Activated T-helper 17 cell treated with anti-CD3 and anti-CD28 coated beads, Interleukin-2, amount 50 U/mL, for 72 hours (primary cell): ENCODE measurements around the gene FRYL. TPM values are rescaled to one million over a fixed set of nuclear protein-coding genes. Genes with fewer than 3 reads are reported as not detected.

Source experiments
- ATAC-seq: fragments of 150-1000 bp; cut with Tn5 transposase; replicated peaks from 2 replicates; pipeline ENCODE4 v1.10.0; 2021; ENCODE audit warnings: mild to moderate bottlenecking, moderate library complexity
- H3K27ac Mint-ChIP-seq: one replicate; pipeline ENCODE4 v1.8.0; 2022; ENCODE audit warnings: mixed read lengths
- H3K27me3 Mint-ChIP-seq: one replicate; pipeline ENCODE4 v1.8.0; 2022; ENCODE audit warnings: mixed read lengths
- H3K36me3 Mint-ChIP-seq: one replicate; pipeline ENCODE4 v1.8.0; 2022; ENCODE audit warnings: low read depth, mild to moderate bottlenecking, mixed read lengths
- H3K4me1 Mint-ChIP-seq: one replicate; pipeline ENCODE4 v1.8.0; 2022; ENCODE audit warnings: mixed read lengths
- H3K4me3 Mint-ChIP-seq: one replicate; pipeline ENCODE4 v1.8.0; 2022; ENCODE audit warnings: mild to moderate bottlenecking, mixed read lengths
- H3K9me3 Mint-ChIP-seq: one replicate; pipeline ENCODE4 v1.8.0; 2022; ENCODE audit warnings: mixed read lengths
- total RNA-seq, 2 donors: library from RNA; stranded (reverse); gene quantifications; one replicate each; pipeline ENCODE4 v1.2.3, GENCODE V29; 2022

Gene FRYL
- total RNA-seq, 2 donors from 2014 or later: 75.0 to 83.1 TPM

DNA sequence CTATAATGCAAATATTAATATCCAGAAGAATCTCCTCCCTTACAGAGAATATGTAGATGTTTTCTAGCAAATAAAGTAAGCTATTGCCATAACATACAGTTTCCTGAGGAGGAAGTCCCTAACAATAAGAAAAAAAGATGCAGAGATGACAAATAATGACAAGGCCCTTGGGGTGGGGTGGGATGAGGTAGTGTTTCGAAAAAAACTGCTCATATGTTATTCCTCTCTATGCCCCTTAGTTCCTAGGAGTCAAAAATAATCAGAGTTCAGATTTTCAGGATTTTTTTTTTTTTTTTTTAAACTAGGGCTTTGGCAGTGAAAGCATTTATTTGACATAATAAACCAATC is 191.0 kb downstream of the FRYL start:
- H3K27ac Mint-ChIP-seq: no peak overlapping the region
- peaks cover 12% of the 10 kb centered on the region for H3K4me1 Mint-ChIP-seq
- H3K4me3 Mint-ChIP-seq: no peak overlapping the region
- no peak for ATAC-seq
- no peaks in the 10 kb centered on the region for H3K27me3 Mint-ChIP-seq
- H3K9me3 Mint-ChIP-seq: no peaks in the 10 kb centered on the region
- peaks cover 87% of the 10 kb centered on the region for H3K36me3 Mint-ChIP-seq

DNA sequence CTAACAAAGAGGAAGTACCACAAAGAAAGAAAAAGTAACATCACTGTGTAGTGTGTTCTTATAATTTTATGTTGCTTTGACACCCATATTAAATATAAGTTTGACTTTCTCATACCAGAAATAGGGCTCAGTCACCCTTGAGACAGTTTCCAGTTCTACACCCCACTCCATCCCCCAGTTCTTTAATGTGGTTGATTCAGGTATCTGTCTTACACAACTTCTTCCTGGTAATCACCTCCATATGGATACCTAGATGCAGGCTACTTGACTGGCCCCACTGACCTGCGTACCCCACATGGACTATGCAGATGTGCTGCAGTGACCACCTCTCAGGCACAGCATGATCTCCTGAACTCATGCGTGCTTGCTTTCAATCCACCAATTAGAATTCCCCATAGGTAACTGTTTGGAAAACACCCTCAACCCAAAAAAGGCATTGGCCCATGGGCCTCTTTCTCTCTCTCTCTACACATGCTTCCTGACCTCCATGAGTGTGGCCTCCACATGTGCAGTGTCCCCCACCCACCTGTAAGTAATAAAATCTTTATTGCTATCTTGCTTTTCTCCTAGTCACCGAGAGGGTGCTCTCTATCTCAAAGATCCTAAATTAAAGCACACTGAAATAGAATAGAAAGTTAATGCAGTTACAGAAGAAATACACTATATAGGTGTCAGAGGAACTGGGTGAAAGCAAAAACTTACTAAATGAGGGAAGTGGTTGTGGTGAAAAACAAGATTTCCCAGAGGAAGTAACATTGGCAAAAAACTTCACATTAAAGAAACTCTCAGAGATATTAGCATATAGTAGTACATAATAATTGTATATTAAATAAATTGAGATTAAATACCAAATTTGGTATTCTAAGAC is 191.6 kb downstream of the FRYL start:
- ATAC-seq: no peak
- no peaks in the 10 kb centered on the region for H3K27me3 Mint-ChIP-seq
- peaks cover 90% of the 10 kb centered on the region for H3K36me3 Mint-ChIP-seq
- H3K9me3 Mint-ChIP-seq: no peaks in the 10 kb centered on the region
- H3K4me3 Mint-ChIP-seq: no peak overlapping the region
- H3K4me1 Mint-ChIP-seq: peaks cover 12% of the 10 kb centered on the region
- H3K27ac Mint-ChIP-seq: peak overlapping the region; percentile 34

DNA sequence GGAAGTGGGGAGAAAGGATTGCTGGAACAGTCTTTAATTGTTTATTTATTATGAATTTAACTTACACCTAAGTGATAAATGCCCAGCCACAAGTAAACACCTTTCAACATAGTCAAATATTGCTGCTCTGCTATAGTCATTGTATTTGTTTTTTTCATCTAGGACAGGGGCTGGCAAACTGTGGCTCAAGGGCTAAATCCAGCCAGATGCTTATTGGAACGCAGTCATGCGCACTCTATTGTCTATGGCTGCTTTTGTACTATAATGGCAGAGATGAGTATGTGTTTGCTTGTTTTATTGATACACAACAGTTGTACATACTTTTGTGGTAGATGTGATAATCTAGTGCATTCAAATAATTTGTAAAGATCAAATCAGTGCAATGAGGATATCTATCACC is 194.7 kb downstream of the FRYL start:
- Mint-ChIP-seq H3K4me1 (peaks cover 7% of the 10 kb centered on the region), H3K36me3 (peaks cover 91% of the 10 kb centered on the region), H3K9me3 (no peaks in the 10 kb centered on the region), H3K4me3 (no peak overlapping the region), H3K27ac (peak overlapping the region; percentile 25), H3K27me3 (no peaks in the 10 kb centered on the region)
- no peak for ATAC-seq

DNA sequence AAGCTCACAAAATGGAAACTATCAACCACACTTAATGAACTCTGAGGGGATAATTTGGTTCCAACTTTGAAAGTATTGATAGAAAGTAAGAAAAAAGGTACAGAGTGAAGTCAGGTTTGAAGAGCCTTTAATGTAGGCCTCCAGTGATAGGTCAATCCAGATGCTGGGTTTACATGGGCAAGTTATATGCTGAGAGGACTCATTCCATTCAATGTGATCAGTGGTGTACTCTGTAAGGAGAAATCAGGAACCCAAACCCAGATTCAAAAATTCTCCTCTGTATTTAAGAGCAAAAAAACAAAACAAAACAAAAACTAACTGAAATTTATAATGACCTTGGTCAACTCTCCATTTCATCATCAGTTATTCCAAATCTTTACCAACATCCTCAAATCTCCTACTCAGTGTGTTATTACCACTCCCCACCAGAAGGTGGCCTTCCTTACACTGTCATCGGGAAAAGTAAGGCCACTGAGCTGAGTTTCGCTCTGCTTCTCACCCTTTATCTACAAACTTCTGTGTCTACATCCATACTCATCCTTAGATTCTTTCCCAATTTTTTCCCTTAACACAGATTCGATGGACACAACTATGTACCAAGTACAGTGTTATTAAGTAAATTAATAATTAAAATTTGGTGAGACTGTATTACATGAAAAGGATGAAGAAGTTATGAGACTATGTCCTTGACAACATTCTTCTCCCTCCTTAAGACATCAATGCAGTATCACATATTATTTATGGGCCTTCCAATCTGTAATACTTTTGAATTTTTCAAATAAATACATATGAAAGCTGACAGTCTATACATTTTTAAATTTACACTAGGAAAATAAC is 201.7 kb downstream of the FRYL start:
- H3K4me1 Mint-ChIP-seq: no peaks in the 10 kb centered on the region
- H3K36me3 Mint-ChIP-seq: peaks cover 83% of the 10 kb centered on the region
- H3K4me3 Mint-ChIP-seq: no peak overlapping the region
- H3K9me3 Mint-ChIP-seq: no peaks in the 10 kb centered on the region
- peak; percentile 75 for ATAC-seq
- no peaks in the 10 kb centered on the region for H3K27me3 Mint-ChIP-seq
- H3K27ac Mint-ChIP-seq: no peak overlapping the region

GRCh38 chr4:48575964-48576363 is 204.1 kb downstream of the FRYL start:
- H3K27me3 Mint-ChIP-seq: no peaks in the 10 kb centered on the region
- H3K4me3 Mint-ChIP-seq: no peak overlapping the region

GRCh38 chr4:48571471-48571870 is 208.6 kb downstream of the FRYL start:
- no peak overlapping the region for H3K27ac Mint-ChIP-seq

More at GRCh38 chr4:48575964-48576363, 204.1 kb downstream of the FRYL start:
- no peak for ATAC-seq
- no peaks in the 10 kb centered on the region for H3K9me3 Mint-ChIP-seq
- peaks cover 83% of the 10 kb centered on the region for H3K36me3 Mint-ChIP-seq
- H3K27ac Mint-ChIP-seq: no peak overlapping the region
- H3K4me1 Mint-ChIP-seq: no peaks in the 10 kb centered on the region

GRCh38 chr4:48570646-48571220 is 209.3 kb downstream of the FRYL start:
- peak; percentile 62 for ATAC-seq
- Mint-ChIP-seq H3K4me1 (no peaks in the 10 kb centered on the region), H3K27ac (no peak overlapping the region), H3K9me3 (no peaks in the 10 kb centered on the region), H3K4me3 (no peak overlapping the region), H3K36me3 (peaks cover 94% of the 10 kb centered on the region), H3K27me3 (no peaks in the 10 kb centered on the region)

More at GRCh38 chr4:48571471-48571870, 208.6 kb downstream of the FRYL start:
- H3K4me3 Mint-ChIP-seq: no peak overlapping the region
- no peaks in the 10 kb centered on the region for H3K9me3 Mint-ChIP-seq
- no peak for ATAC-seq
- peaks cover 94% of the 10 kb centered on the region for H3K36me3 Mint-ChIP-seq
- no peaks in the 10 kb centered on the region for H3K4me1 Mint-ChIP-seq
- H3K27me3 Mint-ChIP-seq: no peaks in the 10 kb centered on the region

DNA sequence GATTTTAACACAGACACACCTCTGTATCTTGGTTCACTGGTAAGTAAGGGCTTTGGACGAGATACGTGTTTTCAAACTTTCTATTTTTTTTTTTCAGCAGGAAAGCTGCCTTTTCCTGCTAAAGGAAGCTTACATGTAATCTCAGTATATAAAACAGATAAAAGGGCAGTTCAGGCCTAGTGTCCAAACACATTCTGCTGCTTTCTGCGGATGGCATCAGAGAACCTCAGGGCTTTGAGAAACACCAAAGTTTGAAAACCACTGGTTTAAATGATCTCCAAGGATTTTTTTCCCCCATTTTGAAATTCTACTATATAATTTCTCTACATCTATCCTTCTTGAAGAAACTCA is 214.1 kb downstream of the FRYL start:
- H3K27me3 Mint-ChIP-seq: no peaks in the 10 kb centered on the region
- no peak for ATAC-seq
- peaks cover 94% of the 10 kb centered on the region for H3K36me3 Mint-ChIP-seq
- peaks cover 5% of the 10 kb centered on the region for H3K4me1 Mint-ChIP-seq
- no peak overlapping the region for H3K4me3 Mint-ChIP-seq
- no peaks in the 10 kb centered on the region for H3K9me3 Mint-ChIP-seq
- H3K27ac Mint-ChIP-seq: no peak overlapping the region

DNA sequence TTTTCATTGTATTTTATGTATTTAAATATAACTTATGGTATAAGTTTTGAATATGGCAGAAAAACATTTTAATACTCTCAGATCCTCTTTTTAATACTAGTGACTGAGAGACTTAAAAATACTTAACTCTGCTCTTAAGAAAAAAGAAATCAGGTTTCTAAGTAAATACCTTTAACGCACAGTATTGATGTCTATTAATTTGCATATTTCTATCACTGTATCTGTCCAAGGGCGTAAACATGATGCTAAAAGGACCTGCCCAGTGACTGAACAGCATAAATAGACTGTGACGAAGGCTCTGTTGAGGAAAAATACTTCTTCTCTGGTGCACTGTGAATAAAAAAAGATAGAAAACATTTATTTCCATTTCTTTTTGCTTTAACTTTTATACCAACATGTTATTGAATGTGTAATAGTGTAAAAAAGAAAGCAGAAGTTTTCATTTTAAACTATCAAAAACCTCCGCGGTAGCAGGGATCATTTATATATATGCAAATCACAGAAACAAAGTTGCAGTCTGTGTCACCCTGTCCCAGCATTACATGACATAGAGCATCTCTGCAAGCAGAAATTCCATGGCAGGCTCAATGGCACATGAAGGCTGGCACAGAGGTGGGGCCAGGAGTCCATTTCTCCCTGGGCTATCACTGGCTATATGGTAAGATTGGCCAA is 214.6 kb downstream of the FRYL start:
- no peak for ATAC-seq
- peaks cover 5% of the 10 kb centered on the region for H3K4me1 Mint-ChIP-seq
- no peaks in the 10 kb centered on the region for H3K27me3 Mint-ChIP-seq
- no peak overlapping the region for H3K27ac Mint-ChIP-seq
- no peak overlapping the region for H3K4me3 Mint-ChIP-seq
- H3K36me3 Mint-ChIP-seq: peaks cover 94% of the 10 kb centered on the region
- H3K9me3 Mint-ChIP-seq: no peaks in the 10 kb centered on the region

GRCh38 chr4:48564151-48564550 is 215.9 kb downstream of the FRYL start:
- Mint-ChIP-seq H3K4me1 (peaks cover 5% of the 10 kb centered on the region), H3K27me3 (no peaks in the 10 kb centered on the region), H3K36me3 (peaks cover 95% of the 10 kb centered on the region), H3K27ac (peak overlapping the region; percentile 5), H3K4me3 (no peak overlapping the region), H3K9me3 (peaks cover under 1% of the 10 kb centered on the region)
- no peak for ATAC-seq

DNA sequence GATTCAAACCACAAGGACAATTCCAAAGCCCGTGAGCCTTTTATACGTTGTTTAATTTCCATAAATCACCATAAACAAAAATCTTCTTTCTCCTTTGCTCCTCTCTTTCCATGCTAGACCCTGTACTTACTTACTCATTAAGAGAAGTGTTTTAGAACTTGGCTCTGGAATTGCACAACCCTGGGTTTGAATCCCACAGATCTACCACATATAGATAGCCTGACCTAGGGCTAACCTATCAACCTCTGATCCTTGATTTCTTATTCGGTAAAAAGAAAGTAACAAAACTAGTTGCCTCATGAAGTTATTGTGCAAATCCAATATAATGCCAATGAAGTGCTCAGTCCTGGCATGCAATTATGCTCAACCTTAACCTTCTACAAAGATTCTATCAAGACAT is 221.3 kb downstream of the FRYL start:
- H3K36me3 Mint-ChIP-seq: peaks cover 97% of the 10 kb centered on the region
- peaks cover 4% of the 10 kb centered on the region for H3K9me3 Mint-ChIP-seq
- H3K4me1 Mint-ChIP-seq: peaks cover 4% of the 10 kb centered on the region
- no peak overlapping the region for H3K27ac Mint-ChIP-seq
- ATAC-seq: no peak
- H3K27me3 Mint-ChIP-seq: no peaks in the 10 kb centered on the region
- no peak overlapping the region for H3K4me3 Mint-ChIP-seq

- no peaks in the 10 kb centered on the region for H3K27me3 Mint-ChIP-seq
- no peak for ATAC-seq
- peaks cover 4% of the 10 kb centered on the region for H3K4me1 Mint-ChIP-seq
- H3K36me3 Mint-ChIP-seq: peaks cover 97% of the 10 kb centered on the region
- no peak overlapping the region for H3K27ac Mint-ChIP-seq
- peaks cover 4% of the 10 kb centered on the region for H3K9me3 Mint-ChIP-seq
- no peak overlapping the region for H3K4me3 Mint-ChIP-seq
Observed at GRCh38 chr4:48558026-48558425, 222.1 kb downstream of the FRYL start.

- Mint-ChIP-seq H3K27me3 (no peaks in the 10 kb centered on the region), H3K4me3 (no peak overlapping the region), H3K36me3 (peaks cover 95% of the 10 kb centered on the region), H3K27ac (no peak overlapping the region), H3K9me3 (peaks cover 4% of the 10 kb centered on the region), H3K4me1 (peaks cover 4% of the 10 kb centered on the region)
- ATAC-seq: peak; percentile 23
Observed at GRCh38 chr4:48557478-48557877, 222.6 kb downstream of the FRYL start.

DNA sequence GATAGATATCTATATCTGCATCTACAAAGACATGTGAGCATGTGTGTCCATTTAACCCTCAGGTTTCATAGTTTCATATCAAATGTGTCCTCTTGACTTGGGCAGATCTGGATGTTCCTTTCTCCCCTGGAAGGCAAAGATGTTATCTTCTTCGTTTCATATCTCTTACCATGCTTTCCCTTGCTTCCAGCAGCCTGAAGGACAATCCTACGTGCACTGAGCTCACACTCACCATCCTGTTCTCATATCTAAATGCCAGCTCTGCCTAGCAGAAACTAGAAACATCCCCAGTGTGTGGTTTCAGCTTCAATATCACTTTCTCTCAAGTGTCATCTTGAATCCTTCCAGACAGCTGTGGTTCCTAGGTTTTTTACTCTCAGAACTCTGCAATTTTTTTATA is 223.8 kb downstream of the FRYL start:
- H3K4me3 Mint-ChIP-seq: no peak overlapping the region
- ATAC-seq: peak; percentile 55
- H3K9me3 Mint-ChIP-seq: peaks cover 4% of the 10 kb centered on the region
- peaks cover 4% of the 10 kb centered on the region for H3K4me1 Mint-ChIP-seq
- H3K27ac Mint-ChIP-seq: peak overlapping the region; percentile 6
- H3K36me3 Mint-ChIP-seq: peaks cover 89% of the 10 kb centered on the region
- no peaks in the 10 kb centered on the region for H3K27me3 Mint-ChIP-seq
